NB4 (cell line): ENCODE results near the gene CD4.

Source experiments
- TF ChIP-seq, protein P1 (sequence below): IDR thresholded peaks from 2 replicates; pipeline ENCODE4 v1.6.1; 2011; ENCODE audit warnings: low read depth, low read length
- TF ChIP-seq, protein P2 (sequence below): IDR thresholded peaks from one replicate; pipeline ENCODE4 v1.5.1; 2012; ENCODE audit warnings: low read depth, low read length

DNA sequence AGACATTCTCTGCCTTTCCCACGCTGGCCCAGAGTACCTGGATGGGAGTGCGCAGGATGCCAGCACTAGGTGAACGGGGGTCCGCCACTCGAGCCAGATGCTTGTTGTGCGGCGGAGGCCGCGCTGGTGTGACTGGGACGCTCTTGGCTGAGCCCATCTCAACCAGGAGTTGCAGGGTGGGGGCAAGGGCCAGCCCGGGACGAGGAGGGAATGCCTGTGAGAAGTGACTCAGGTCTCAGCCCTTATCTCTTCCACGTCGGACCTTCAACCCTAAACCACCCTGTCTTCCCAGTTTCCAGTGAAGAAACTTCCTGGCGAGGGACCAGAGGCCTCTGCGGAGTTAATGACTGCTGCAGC lies 61.4 kb downstream of the CD4 start:
- TF ChIP-seq, protein P1, sequence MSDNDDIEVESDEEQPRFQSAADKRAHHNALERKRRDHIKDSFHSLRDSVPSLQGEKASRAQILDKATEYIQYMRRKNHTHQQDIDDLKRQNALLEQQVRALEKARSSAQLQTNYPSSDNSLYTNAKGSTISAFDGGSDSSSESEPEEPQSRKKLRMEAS = no peak
- TF ChIP-seq, protein P2, sequence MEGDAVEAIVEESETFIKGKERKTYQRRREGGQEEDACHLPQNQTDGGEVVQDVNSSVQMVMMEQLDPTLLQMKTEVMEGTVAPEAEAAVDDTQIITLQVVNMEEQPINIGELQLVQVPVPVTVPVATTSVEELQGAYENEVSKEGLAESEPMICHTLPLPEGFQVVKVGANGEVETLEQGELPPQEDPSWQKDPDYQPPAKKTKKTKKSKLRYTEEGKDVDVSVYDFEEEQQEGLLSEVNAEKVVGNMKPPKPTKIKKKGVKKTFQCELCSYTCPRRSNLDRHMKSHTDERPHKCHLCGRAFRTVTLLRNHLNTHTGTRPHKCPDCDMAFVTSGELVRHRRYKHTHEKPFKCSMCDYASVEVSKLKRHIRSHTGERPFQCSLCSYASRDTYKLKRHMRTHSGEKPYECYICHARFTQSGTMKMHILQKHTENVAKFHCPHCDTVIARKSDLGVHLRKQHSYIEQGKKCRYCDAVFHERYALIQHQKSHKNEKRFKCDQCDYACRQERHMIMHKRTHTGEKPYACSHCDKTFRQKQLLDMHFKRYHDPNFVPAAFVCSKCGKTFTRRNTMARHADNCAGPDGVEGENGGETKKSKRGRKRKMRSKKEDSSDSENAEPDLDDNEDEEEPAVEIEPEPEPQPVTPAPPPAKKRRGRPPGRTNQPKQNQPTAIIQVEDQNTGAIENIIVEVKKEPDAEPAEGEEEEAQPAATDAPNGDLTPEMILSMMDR = no peak
